Progenitor cell of endocrine pancreas (in vitro differentiated cells): ENCODE data around the gene ZYX. TPM values are rescaled to one million over a fixed set of nuclear protein-coding genes. Genes with fewer than 3 reads are reported as not detected.
"Not testable (repeated sequence)": the region's sequence is repeated elsewhere in the genome, so short reads cannot be mapped to it uniquely, and the experiment has no call there.

ENCODE experiments used
- DNase-seq: peaks from one replicate; pipeline ENCODE4 v3.0.0; 2021; ENCODE audit warnings: low spot score; ENCODE audit not compliant: unreplicated experiment
- H3K27ac Mint-ChIP-seq: 2 replicates; pipeline ENCODE4 v1.8.0; 2021; ENCODE audit warnings: mild to moderate bottlenecking, moderate library complexity, mixed read lengths
- H3K27me3 Mint-ChIP-seq: 2 replicates; pipeline ENCODE4 v1.8.0; 2021; ENCODE audit warnings: mixed read lengths
- H3K36me3 Mint-ChIP-seq: 2 replicates; pipeline ENCODE4 v1.8.0; 2022; ENCODE audit warnings: mixed read lengths; ENCODE audit not compliant: insufficient read depth
- H3K4me1 Mint-ChIP-seq: 2 replicates; pipeline ENCODE4 v1.8.0; 2021; ENCODE audit warnings: low read depth, mixed read lengths
- H3K4me3 Mint-ChIP-seq: 2 replicates; pipeline ENCODE4 v1.8.0; 2021; ENCODE audit warnings: low read depth, mild to moderate bottlenecking, moderate library complexity, mixed read lengths
- H3K9me3 Mint-ChIP-seq: 2 replicates; pipeline ENCODE4 v1.8.0; 2021; ENCODE audit warnings: low read depth, mixed read lengths
- total RNA-seq: library from RNA; stranded (reverse); gene quantifications from 2 replicates; pipeline ENCODE4 v1.2.1, GENCODE V29; 2021
- TF ChIP-seq, protein P1 (sequence below): fragments of 200-600 bp; sonication (generic); IDR thresholded peaks from one replicate; pipeline ENCODE4 v1.5.0; 2021; ENCODE audit warnings: antibody characterized with exemption, mild to moderate bottlenecking; ENCODE audit not compliant: unreplicated experiment

ZYX gene
- total RNA-seq, 1 donor from 2014 or later: 69.0 TPM

DNA sequence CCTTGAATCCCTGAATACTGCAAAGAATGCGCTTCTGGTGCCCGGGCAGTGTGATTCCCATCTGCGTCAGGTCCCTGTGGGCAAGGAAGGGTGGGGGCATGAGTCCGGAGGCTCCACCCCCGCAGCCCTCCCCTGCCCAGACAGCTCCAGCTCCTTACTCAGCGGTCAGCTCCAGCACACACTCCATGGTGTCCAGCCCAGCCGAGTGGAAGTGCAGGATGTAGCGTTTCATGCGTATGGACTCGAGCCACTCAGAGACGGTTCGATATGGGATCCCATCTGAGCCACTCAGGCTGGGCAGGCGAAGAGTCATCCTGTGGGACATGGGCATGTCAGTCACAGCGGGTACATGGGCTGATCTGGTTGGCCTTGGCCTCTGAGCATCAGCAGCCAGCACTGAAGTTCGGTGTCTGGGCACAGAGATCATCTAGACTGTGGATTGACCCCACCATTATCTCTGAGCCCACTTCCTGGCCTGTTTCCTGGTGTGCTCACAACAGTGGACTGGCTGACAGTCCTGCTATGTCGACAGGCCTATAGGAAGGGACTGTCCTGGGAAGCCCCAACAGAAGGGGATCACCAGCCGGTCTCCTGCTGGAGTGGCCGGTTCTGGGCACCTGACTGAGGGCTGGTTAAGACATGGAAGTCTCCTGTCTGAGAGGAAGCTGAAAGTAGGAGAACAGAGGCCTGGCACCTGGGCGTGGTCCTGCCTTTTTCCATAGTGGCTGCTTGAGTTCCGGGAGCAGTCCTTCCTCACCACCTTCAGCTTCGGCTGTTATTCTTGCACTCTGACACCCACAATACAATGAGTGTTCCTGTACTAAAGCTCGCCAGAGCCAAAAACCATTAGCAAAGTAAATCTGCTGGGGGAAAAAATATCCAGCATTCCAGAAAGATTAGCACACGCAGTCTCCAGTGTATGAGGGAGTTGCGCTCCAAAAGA is 10.6 kb downstream of the ZYX start:
- no peak for DNase-seq
- Mint-ChIP-seq H3K9me3 (no peaks in the 10 kb centered on the region), H3K36me3 (peaks cover 19% of the 10 kb centered on the region), H3K27ac (no peak overlapping the region), H3K4me3 (no peak overlapping the region), H3K27me3 (no peaks in the 10 kb centered on the region), H3K4me1 (peaks cover 10% of the 10 kb centered on the region)
- TF ChIP-seq, protein P1, sequence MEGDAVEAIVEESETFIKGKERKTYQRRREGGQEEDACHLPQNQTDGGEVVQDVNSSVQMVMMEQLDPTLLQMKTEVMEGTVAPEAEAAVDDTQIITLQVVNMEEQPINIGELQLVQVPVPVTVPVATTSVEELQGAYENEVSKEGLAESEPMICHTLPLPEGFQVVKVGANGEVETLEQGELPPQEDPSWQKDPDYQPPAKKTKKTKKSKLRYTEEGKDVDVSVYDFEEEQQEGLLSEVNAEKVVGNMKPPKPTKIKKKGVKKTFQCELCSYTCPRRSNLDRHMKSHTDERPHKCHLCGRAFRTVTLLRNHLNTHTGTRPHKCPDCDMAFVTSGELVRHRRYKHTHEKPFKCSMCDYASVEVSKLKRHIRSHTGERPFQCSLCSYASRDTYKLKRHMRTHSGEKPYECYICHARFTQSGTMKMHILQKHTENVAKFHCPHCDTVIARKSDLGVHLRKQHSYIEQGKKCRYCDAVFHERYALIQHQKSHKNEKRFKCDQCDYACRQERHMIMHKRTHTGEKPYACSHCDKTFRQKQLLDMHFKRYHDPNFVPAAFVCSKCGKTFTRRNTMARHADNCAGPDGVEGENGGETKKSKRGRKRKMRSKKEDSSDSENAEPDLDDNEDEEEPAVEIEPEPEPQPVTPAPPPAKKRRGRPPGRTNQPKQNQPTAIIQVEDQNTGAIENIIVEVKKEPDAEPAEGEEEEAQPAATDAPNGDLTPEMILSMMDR: no peak

DNA sequence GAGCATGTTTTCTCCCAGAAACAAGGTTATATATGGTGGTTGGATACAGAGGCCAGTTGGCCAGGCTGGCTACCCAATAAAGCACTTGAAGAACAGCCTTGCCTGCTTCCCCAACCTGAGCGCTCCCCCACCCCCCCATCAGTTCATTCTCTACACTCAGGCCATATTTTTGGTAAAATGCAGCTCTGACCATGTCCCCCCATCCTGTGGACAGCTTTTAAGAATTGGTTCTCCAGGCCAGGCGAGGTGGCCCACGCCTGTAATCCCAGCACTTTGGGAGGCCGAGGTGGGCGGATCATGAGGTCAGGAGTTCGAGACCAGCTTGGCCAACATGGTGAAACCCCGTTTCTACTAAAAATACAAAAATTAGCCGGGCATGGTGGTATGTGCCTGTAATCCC is 11.3 kb downstream of the ZYX start:
- H3K27ac Mint-ChIP-seq, H3K4me3 Mint-ChIP-seq, DNase-seq, H3K27me3 Mint-ChIP-seq, H3K9me3 Mint-ChIP-seq, H3K4me1 Mint-ChIP-seq: not testable (repeated sequence)
- H3K36me3 Mint-ChIP-seq: peaks cover 20% of the 10 kb centered on the region

DNA sequence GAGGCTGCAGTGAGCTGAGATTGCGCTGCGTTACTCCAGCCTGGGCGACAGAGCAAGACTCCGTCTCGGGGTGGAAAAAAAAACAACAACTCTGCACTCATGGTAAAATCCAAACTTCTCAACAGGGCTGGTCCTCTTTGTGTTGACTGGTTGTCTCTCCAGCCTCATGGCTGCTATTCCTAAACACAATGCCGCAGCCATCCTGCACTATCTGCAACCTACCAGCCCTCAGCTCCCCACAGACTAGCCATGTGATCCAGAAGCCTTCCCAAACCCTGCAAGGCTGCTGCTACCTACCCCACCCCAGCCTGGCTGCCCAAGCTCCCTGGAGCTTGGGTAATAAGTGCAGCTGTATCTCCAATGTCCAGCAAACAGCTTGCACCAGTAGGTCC is 11.7 kb downstream of the ZYX start:
- Mint-ChIP-seq H3K27me3 (no peaks in the 10 kb centered on the region), H3K36me3 (peaks cover 24% of the 10 kb centered on the region)

DNA sequence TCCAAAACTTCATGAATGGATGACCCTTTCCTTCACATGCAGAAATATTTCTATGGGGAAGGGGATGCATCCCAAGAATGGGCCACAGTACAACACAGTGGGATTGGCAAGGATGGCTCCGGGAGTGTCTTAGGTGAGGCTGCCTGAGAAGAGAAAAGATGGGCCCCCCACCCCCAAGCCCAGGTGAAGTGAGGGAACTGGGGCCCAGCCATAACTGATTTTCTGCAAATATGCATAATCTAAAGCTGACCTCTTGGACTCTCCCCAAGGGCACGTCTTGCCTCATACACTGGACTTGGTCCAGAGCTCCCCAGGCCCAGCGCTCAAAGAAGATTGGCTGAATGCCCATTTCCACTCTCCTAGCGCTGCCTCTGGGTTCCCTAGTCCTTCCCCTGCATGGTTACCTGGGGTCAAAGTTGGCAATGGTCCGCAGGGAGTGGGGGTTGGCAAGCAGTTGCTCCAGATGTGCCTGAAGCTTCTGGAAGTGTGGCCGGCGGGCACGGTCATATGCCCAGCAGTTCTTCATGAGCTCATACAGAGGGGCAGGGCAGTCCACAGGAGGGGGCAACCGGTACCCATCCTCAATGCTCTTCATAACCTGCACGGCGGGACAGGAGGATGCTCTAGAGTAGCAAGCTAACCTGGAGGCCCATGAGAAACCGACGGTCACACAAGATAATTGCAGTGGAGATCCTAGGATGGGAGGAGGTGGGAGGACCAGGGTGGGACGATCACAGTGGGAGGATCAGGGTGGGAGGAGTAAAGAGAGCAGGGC is 12.3 kb downstream of the ZYX start:
- H3K4me1 Mint-ChIP-seq: peaks cover 10% of the 10 kb centered on the region
- H3K4me3 Mint-ChIP-seq: no peak overlapping the region
- H3K9me3 Mint-ChIP-seq: no peaks in the 10 kb centered on the region
- H3K27ac Mint-ChIP-seq: no peak overlapping the region
- TF ChIP-seq, protein P1: no peak
- H3K27me3 Mint-ChIP-seq: no peaks in the 10 kb centered on the region
- DNase-seq: no peak
- H3K36me3 Mint-ChIP-seq: peaks cover 25% of the 10 kb centered on the region

More for the DNA sequence above, 11.7 kb downstream of the ZYX start:
- H3K27ac Mint-ChIP-seq: no peak overlapping the region
- no peak for DNase-seq
- peaks cover 10% of the 10 kb centered on the region for H3K4me1 Mint-ChIP-seq
- H3K4me3 Mint-ChIP-seq: no peak overlapping the region
- TF ChIP-seq, protein P1: no peak
- no peaks in the 10 kb centered on the region for H3K9me3 Mint-ChIP-seq

DNA sequence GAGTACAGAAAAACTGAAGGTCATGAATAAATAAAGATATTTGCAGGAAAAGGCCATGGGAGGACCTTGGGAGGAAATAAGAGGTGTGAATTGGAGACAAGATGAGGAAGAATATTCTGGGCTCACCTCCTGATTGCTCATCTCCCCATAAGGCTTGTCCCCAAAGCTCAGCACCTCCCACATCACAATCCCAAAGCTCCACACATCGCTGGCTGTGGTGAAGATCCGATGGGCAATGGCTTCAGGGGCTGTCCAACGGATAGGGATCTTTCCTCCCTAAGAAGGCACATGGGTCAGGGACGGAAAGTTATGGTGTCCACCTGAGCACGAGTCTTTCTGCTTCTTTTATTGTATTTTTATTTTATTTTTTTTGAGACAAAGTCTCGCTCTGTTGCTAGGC is 12.9 kb downstream of the ZYX start:
- H3K4me1 Mint-ChIP-seq: peaks cover 10% of the 10 kb centered on the region
- H3K9me3 Mint-ChIP-seq: no peaks in the 10 kb centered on the region
- no peak overlapping the region for H3K27ac Mint-ChIP-seq
- H3K27me3 Mint-ChIP-seq: no peaks in the 10 kb centered on the region
- TF ChIP-seq, protein P1: no peak
- no peak for DNase-seq
- peaks cover 25% of the 10 kb centered on the region for H3K36me3 Mint-ChIP-seq
- no peak overlapping the region for H3K4me3 Mint-ChIP-seq
